ENCODE results near the gene LACTB. TPM values are rescaled to one million over a fixed set of nuclear protein-coding genes. Genes with fewer than 3 reads are reported as not detected.

Gene LACTB
- total RNA-seq, 4 donors from 2014 or later: 10.9 to 37.1 (median 12.6) TPM

DNA sequence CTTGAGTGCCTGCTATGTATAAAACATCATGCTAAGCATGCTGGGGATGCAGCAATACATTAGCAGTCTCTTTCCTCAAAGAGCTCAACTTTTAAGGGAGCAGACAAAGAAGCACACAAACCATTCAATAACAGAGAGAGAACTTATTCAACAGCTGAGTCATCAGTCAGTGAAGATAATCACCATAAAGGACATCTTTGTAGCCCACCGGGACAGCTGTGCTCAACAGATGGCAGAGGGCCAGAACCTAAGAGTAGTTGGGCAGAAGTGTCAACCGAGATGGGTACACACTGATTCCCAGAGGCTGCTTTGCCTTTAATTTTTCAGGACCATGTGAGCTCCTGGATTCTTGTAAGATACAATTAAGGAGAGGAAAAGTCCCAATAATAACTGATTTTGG is 63.5 kb downstream of the LACTB start:
- DNase-seq: no peak
- TF ChIP-seq CTCF (IDR thresholded peaks at IDR 0.05) (no peak), POLR2A (IDR thresholded peaks at IDR 0.05) (no peak)

GRCh38 chr15:63186065-63186464 is 64.4 kb downstream of the LACTB start:
- no peaks in the 10 kb centered on the region for H3K27me3 ChIP-seq
- no peaks in the 10 kb centered on the region for H3K9me3 ChIP-seq
- no peak for DNase-seq
- no peaks in the 10 kb centered on the region for H3K36me3 ChIP-seq
- H3K27ac ChIP-seq: no peak overlapping the region
- H3K4me1 ChIP-seq: peaks cover 0 to 4% (median under 1%) of the 10 kb centered on the region in 4 donors
- no peak for TF ChIP-seq CTCF (IDR thresholded peaks at IDR 0.05)
- TF ChIP-seq POLR2A (IDR thresholded peaks at IDR 0.05): no peak
- no peak overlapping the region for H3K4me3 ChIP-seq

More for the DNA sequence above, 63.5 kb downstream of the LACTB start:
- Histone ChIP-seq H3K27me3 (no peaks in the 10 kb centered on the region), H3K4me1 (peaks cover 0 to 4% (median 0%) of the 10 kb centered on the region in 4 donors), H3K27ac (no peak overlapping the region), H3K9me3 (no peaks in the 10 kb centered on the region), H3K36me3 (no peaks in the 10 kb centered on the region), H3K4me3 (no peak overlapping the region)

DNA sequence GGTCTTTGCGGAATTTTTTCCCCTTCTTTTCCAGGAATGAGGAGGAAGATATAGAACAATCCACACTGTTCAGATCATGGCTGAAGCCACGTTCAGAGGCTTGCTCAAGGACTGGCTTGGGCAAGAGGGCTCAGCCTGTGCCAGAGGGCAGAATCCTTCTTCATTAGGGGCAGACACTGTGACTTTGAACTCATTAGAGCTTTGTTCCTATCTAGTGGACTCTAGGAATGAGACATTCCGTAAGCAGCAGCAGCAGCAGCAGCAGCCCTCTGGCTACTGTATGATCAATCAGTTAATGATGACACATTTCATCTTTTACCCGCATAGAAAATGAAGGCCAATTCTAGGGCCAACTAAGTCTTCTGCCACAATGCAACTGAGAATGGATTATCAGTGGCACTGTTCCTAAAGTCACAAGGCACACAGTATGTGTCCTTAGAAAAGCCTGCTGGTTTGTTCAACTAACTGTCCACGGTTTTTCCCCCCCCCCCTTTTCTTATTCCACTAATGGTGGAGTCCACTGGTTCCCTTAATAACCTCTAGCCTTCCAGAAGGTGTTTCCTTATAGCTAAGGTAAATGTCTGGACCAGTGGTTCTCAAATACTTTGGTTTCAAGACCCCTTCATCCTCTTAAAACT is 66.0 kb downstream of the LACTB start:
- no peak overlapping the region for H3K27ac ChIP-seq
- no peak for DNase-seq
- H3K9me3 ChIP-seq: no peaks in the 10 kb centered on the region
- H3K27me3 ChIP-seq: no peaks in the 10 kb centered on the region
- peaks cover 0 to 10% (median 6%) of the 10 kb centered on the region in 4 donors for H3K4me1 ChIP-seq
- no peaks in the 10 kb centered on the region for H3K36me3 ChIP-seq
- H3K4me3 ChIP-seq: no peak overlapping the region
- no peak for TF ChIP-seq POLR2A (IDR thresholded peaks at IDR 0.05)
- no peak for TF ChIP-seq CTCF (IDR thresholded peaks at IDR 0.05)

GRCh38 chr15:63188247-63188925 is 66.7 kb downstream of the LACTB start:
- no peaks in the 10 kb centered on the region for H3K9me3 ChIP-seq
- H3K4me1 ChIP-seq: peaks cover 0 to 17% (median 10%) of the 10 kb centered on the region in 4 donors
- H3K4me3 ChIP-seq: peak overlapping the region; percentile 66 to 96 (median 76)
- H3K36me3 ChIP-seq: no peaks in the 10 kb centered on the region
- TF ChIP-seq POLR2A (IDR thresholded peaks at IDR 0.05): no peak
- TF ChIP-seq CTCF (IDR thresholded peaks at IDR 0.05): no peak
- peak overlapping the region; percentile 47 to 93 (median 93) for H3K27ac ChIP-seq
- no peaks in the 10 kb centered on the region for H3K27me3 ChIP-seq
- DNase-seq: no peak

- peak within 1 kb of the TSS; percentile 86 to 93 (median 93) for H3K27ac ChIP-seq
- DNase-seq: peak; percentile 99 to 100 (median 99)
- peaks cover 0 to 25% (median 13%) of the 10 kb centered on the region in 4 donors for H3K4me1 ChIP-seq
- no peaks in the 10 kb centered on the region for H3K36me3 ChIP-seq
- no peaks in the 10 kb centered on the region for H3K27me3 ChIP-seq
- H3K4me3 ChIP-seq: peak within 1 kb of the TSS; percentile 66 to 96 (median 76)
- TF ChIP-seq CTCF (IDR thresholded peaks at IDR 0.05) (no peak), POLR2A (IDR thresholded peaks at IDR 0.05) (peak; percentile 62 to 81)
- H3K9me3 ChIP-seq: no peaks in the 10 kb centered on the region
Measured at GRCh38 chr15:63188926-63189871, 67.5 kb downstream of the LACTB start, which contains the start of gene RAB8B. TSS of gene RAB8B (plus strand) at chr15:63189606. CDS start at chr15:63189625, 19 bp downstream.

Data from Peyer's patch (tissue), 4 donors.